IPS-15b (cell line): Measurements from ENCODE around the gene TST.

Experiments
- H3K27me3 ChIP-seq: one replicate; pipeline ENCODE4 v1.6.1; 2013; ENCODE audit warnings: low read length; ENCODE audit not compliant: control insufficient read depth, insufficient read depth
- H3K36me3 ChIP-seq: one replicate; pipeline ENCODE4 v1.6.1; 2013; ENCODE audit warnings: low read length; ENCODE audit not compliant: control insufficient read depth, insufficient read depth
- H3K4me1 ChIP-seq: one replicate; pipeline ENCODE4 v1.6.1; 2013; ENCODE audit warnings: mild to moderate bottlenecking, low read length; ENCODE audit not compliant: control insufficient read depth, insufficient read depth
- H3K4me3 ChIP-seq: one replicate; pipeline ENCODE4 v1.5.1; 2013; ENCODE audit warnings: low read depth, low read length
- H3K9ac ChIP-seq: one replicate; pipeline ENCODE4 v1.6.1; 2013; ENCODE audit warnings: low read depth, mild to moderate bottlenecking, low read length
- H3K9me3 ChIP-seq: one replicate; pipeline ENCODE4 v1.6.1; 2013; ENCODE audit warnings: mild to moderate bottlenecking, low read length; ENCODE audit not compliant: control insufficient read depth, insufficient read depth

The TST gene

DNA sequence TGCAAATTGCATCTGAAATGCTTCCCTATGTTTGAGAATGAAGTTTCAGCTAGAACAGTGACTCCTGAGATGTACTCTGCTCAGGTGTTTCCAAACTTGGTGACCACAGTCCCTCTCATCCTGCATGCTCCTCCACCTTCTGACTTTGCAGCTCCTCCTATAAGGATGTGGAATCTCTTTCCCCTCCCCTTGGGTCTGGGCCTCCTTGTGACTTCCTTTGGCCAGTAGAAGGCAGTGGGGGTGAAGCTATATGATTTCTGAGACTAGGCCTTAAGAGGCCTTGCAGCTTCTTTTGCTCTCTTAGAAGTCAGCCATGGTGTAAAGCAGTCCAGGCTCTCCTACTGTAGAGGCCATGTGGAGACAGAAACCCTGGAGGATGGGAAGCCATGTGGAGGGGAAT lies 55.1 kb downstream of the TST start:
- Histone ChIP-seq H3K4me3 (no peak overlapping the region), H3K27me3 (no peaks in the 10 kb centered on the region), H3K4me1 (peaks cover 5% of the 10 kb centered on the region), H3K36me3 (no peaks in the 10 kb centered on the region), H3K9ac (no peak overlapping the region), H3K9me3 (no peaks in the 10 kb centered on the region)

DNA sequence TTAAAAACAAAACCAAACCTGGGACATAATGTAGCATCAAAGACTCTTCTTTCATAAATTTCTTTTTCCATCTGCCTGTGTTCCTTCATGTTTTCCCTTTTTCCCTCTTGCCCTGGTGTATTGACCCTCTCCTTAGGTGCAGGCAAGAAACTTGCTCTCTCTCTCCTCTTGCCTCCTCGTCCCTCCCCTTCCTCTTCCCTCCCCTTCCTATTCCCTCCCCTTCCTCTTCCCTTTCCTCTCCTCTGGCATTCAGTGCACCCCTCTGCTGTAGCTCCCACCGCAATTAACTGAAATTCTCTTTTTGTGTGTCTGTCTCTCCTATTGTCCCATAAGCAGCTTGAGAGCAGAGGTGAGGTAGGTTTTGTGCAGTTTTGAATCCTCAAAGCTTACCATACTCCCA lies 55.9 kb downstream of the TST start:
- H3K36me3 ChIP-seq = no peaks in the 10 kb centered on the region
- H3K27me3 ChIP-seq = no peaks in the 10 kb centered on the region
- H3K9me3 ChIP-seq = no peaks in the 10 kb centered on the region
- no peak overlapping the region for H3K9ac ChIP-seq
- H3K4me1 ChIP-seq = peaks cover 5% of the 10 kb centered on the region
- H3K4me3 ChIP-seq = no peak overlapping the region

DNA sequence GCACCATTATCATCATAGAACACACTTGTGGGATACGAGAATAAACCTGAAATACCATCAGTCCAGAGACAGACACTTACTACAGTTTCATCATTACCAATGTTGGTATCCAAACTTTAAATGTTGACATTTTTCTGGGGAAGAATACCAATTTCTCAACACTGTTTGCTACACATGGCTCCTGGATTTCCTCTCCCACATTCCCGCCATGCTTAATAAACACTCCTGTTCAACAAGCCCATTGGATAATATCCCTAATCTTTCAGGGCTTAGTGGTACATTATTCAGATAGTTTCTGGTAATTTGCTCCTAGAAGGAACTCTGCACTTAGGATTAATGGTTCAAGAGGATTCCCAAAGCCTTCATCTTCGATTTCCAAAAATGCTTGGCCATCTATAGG lies 57.6 kb downstream of the TST start:
- no peak overlapping the region for H3K4me3 ChIP-seq
- no peak overlapping the region for H3K9ac ChIP-seq
- H3K9me3 ChIP-seq = no peaks in the 10 kb centered on the region
- peaks cover 5% of the 10 kb centered on the region for H3K4me1 ChIP-seq
- H3K36me3 ChIP-seq = no peaks in the 10 kb centered on the region
- H3K27me3 ChIP-seq = no peaks in the 10 kb centered on the region
